Duodenal mucosa (tissue), 2 donors: ENCODE measurements around the gene PTPRM.

ENCODE experiments used
- H3K27ac ChIP-seq: one replicate; pipeline ENCODE4 v1.7.0; 2013; ENCODE audit warnings: low read depth, low read length
- H3K27me3 ChIP-seq, 2 donors: one replicate each; pipeline ENCODE4 v1.7.0; 2013; ENCODE audit warnings: low read length in 2 of 2, control low read depth in 1 of 2; ENCODE audit not compliant: insufficient read depth in 2 of 2, control insufficient read depth in 1 of 2
- H3K36me3 ChIP-seq, 2 donors: one replicate each; pipeline ENCODE4 v1.7.0; 2013; ENCODE audit warnings: low read length in 2 of 2, control low read depth in 1 of 2; ENCODE audit not compliant: insufficient read depth in 2 of 2, control insufficient read depth in 1 of 2
- H3K4me1 ChIP-seq, 2 donors: one replicate each; pipeline ENCODE4 v1.7.0; 2013; ENCODE audit warnings: low read length in 2 of 2, control low read depth in 1 of 2; ENCODE audit not compliant: insufficient read depth in 2 of 2, control insufficient read depth in 1 of 2
- H3K4me3 ChIP-seq, 2 donors: one replicate each; pipeline ENCODE4 v1.7.0; 2013; ENCODE audit warnings: low read length in 2 of 2, low read depth in 1 of 2
- H3K9ac ChIP-seq, 2 donors: one replicate each; pipeline ENCODE4 v1.7.0; 2013; ENCODE audit warnings: low read length in 2 of 2, low read depth in 1 of 2
- H3K9me3 ChIP-seq, 2 donors: one replicate each; pipeline ENCODE4 v1.7.0; 2013; ENCODE audit warnings: low read length in 2 of 2, control low read depth in 1 of 2; ENCODE audit not compliant: control insufficient read depth in 1 of 2

PTPRM gene

DNA sequence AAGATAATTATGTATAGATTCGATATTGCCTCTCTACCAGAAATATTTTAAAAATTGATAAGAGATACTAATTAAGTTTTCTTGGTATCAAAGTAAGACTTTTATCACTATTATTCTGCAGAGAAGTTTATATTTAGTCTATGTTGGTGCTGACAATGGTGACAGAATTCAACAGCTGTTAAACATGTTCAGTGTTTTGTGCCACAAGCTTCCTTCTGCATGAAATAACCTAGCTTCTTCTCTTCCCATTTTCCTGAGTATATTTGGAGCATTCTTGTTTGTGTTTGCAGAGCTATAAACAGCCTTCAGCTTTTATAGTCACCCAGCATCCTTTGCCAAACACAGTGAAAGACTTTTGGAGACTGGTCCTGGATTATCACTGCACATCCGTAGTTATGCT is 812.9 kb downstream of the PTPRM start:
- H3K27me3 ChIP-seq = no peaks in the 10 kb centered on the region
- H3K4me3 ChIP-seq = no peak overlapping the region
- no peak overlapping the region for H3K9ac ChIP-seq
- H3K36me3 ChIP-seq = peaks cover 0 to 5% of the 10 kb centered on the region in 2 donors
- H3K27ac ChIP-seq = no peak overlapping the region
- no peaks in the 10 kb centered on the region for H3K9me3 ChIP-seq
- no peaks in the 10 kb centered on the region for H3K4me1 ChIP-seq

DNA sequence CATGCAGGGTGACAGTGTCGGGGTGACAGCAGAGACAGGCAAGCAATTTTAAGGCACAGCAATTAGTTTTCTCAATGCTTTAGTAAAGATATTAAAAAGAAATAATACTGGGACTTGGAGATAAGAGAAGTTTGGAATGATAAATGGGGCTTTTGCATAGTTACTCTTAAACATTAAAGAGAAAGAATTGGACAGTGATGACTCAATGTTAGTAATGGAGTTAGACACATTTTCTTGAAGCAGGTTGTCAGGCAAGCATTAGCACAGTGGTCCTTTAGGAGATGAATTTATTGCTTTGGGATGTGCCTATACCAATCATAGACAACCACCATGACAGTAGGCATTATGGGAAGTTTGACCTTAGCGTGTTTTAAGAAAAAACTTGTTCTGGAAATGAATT is 813.8 kb downstream of the PTPRM start:
- Histone ChIP-seq H3K27me3 (no peaks in the 10 kb centered on the region), H3K36me3 (peaks cover 0 to 5% of the 10 kb centered on the region in 2 donors), H3K4me3 (no peak overlapping the region), H3K9ac (no peak overlapping the region), H3K9me3 (no peaks in the 10 kb centered on the region), H3K27ac (no peak overlapping the region), H3K4me1 (no peaks in the 10 kb centered on the region)

DNA sequence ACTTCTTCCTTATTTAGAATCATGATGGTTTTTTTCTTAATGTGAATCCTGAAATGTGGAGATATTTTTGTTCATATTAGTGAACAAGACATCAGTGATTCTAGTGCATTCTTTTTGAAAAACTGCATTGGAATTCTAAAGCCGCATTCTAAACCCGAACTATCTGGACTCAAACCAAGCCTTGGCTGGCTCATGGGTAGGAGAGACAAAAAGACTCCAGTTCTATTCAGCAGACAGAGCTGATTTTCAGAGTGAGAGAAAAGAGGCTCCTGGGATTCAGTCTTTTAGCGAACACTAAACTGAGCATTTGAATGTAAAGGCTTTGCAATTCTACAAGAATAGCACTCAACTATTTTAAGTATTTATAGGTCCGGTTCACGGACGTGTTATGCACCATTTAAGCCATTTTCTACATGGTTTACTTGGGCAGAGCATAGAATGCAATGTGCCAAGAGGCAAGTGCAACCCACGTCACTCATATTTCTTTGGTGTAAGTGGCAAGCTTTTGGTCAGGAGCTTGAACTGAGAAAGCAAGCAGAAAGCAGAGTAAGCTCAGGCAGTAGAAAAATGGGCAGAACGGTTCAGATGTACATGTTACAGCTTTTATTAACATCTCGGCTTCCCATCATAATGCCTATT is 814.8 kb downstream of the PTPRM start:
- Histone ChIP-seq H3K36me3 (peaks cover 0 to 5% of the 10 kb centered on the region in 2 donors), H3K4me1 (no peaks in the 10 kb centered on the region), H3K4me3 (no peak overlapping the region), H3K27ac (no peak overlapping the region), H3K27me3 (no peaks in the 10 kb centered on the region), H3K9ac (no peak overlapping the region), H3K9me3 (no peaks in the 10 kb centered on the region)

DNA sequence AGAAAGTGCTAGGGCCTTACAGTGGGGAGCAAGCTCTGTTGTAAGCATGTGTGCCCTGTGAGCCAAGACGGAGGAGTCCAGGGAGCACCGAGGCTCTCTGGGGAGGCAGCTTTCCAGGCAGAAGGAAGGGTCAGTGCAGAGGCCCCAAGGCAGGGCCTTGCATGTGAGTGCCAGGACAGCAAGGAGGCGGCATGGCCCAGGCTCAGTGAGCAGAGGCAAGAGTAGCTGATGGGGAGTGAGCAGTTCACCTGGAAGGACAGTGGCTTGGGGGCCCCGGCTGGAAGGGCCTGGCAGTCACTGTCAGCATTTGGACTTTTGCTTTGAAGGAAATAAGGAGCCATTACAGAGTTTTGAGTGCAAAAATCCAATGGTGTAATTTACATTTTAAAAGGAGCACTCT is 818.3 kb downstream of the PTPRM start:
- H3K4me1 ChIP-seq = no peaks in the 10 kb centered on the region
- no peak overlapping the region for H3K9ac ChIP-seq
- H3K27ac ChIP-seq = no peak overlapping the region
- H3K27me3 ChIP-seq = no peaks in the 10 kb centered on the region
- no peaks in the 10 kb centered on the region for H3K9me3 ChIP-seq
- H3K36me3 ChIP-seq = peaks cover 0 to 5% of the 10 kb centered on the region in 2 donors
- H3K4me3 ChIP-seq = no peak overlapping the region

DNA sequence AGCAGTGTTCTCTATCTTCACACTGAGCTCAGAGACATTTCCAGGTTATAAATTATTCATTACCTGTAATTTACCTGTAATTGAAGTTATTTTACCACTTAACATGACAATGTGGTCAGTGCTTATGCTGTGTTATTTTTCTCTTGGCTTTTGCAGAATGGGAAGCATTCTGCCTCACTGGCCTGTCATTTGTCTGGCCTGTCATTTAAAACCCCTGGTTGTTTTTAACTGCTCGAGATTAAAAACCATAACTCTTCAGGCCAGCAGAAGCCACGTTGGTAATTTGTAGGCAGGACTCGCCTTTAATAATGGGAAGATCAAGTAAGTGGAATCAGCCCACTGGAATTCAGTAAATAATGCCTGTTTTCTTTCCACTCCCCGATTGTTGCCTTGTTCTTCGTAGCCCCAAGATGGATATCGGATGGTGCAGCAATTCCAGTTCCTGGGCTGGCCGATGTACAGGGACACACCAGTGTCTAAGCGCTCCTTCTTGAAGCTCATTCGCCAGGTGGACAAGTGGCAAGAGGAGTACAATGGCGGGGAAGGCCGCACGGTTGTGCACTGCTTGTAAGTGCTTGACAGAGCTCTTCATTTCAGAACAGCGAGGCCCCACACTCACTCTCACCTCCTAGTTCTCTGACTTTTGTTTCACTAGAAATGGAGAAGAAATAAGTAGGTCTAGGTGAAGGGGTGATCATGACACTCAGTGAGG is 819.7 kb downstream of the PTPRM start:
- H3K4me3 ChIP-seq = no peak overlapping the region
- H3K9me3 ChIP-seq = no peaks in the 10 kb centered on the region
- no peaks in the 10 kb centered on the region for H3K4me1 ChIP-seq
- H3K27me3 ChIP-seq = no peaks in the 10 kb centered on the region
- H3K9ac ChIP-seq = no peak overlapping the region
- H3K36me3 ChIP-seq = peaks cover 0 to 5% of the 10 kb centered on the region in 2 donors
- no peak overlapping the region for H3K27ac ChIP-seq

DNA sequence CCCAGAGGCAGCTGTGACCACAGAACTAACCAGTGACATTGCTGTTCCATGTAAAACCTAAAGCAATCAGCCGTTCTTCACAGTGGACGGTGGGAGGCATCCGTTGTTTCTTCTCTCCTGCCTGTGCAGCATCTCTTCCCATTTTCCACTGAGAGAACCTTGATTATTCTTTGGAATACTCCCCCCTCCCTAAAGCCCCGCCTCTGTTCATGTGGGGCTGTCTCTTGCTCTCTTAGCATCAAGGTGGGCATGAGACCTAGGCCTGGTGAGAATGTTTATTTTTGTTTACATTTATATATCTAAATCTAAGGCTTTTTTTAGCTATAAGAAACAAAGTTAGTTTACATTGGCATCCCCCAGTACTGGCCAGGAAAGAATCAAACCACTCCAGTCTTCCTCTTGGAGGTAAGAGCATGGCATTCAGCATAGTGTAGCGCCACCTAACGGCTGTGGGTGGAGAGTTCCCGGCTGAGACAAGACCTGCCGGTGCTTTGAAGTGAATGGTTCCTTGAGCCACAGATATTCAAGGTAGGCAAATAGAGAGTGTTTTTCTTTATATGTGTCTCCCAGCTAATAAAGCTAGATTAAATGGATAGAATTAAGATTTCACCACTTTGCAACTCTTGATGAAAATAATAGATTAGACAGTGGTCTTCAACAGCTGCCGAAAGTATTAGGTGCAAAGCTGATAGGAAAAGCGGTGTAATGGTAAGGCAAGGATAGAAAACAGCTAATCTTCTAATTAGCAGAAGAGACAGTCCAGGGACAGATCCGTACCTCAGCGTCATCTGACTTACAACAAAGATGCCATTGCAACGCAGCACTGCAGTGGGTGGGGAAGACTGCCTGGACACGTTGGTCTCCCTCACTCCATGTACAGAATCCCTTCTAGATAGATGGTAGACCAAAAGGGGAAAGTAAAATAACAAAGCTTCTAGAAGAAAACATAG is 822.5 kb downstream of the PTPRM start:
- H3K27ac ChIP-seq = no peak overlapping the region
- H3K4me3 ChIP-seq = no peak overlapping the region
- H3K27me3 ChIP-seq = no peaks in the 10 kb centered on the region
- H3K9me3 ChIP-seq = no peaks in the 10 kb centered on the region
- H3K36me3 ChIP-seq = peaks cover 0 to 8% of the 10 kb centered on the region in 2 donors
- H3K9ac ChIP-seq = no peak overlapping the region
- H3K4me1 ChIP-seq = no peaks in the 10 kb centered on the region

DNA sequence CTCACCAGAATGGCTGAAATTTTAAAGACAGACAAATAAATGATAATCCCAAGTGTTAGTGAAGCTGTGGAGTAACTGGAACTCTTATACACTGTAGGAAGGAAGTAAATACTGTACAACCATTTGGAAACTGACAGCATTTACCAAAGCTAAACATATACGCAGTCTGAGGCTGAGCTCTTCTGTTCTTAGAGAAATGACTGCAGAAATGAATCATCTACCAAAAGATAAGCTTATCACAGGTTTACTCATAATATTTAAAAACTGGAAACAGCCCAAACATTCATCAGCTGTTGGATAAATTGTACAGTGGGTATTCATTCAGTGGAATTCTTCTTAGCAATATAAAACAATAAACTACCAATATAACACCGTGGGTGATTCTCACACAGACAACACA is 824.0 kb downstream of the PTPRM start:
- H3K4me3 ChIP-seq = no peak overlapping the region
- no peaks in the 10 kb centered on the region for H3K27me3 ChIP-seq
- no peak overlapping the region for H3K27ac ChIP-seq
- peaks cover 0 to 8% of the 10 kb centered on the region in 2 donors for H3K36me3 ChIP-seq
- H3K4me1 ChIP-seq = no peaks in the 10 kb centered on the region
- H3K9ac ChIP-seq = no peak overlapping the region
- H3K9me3 ChIP-seq = no peaks in the 10 kb centered on the region

DNA sequence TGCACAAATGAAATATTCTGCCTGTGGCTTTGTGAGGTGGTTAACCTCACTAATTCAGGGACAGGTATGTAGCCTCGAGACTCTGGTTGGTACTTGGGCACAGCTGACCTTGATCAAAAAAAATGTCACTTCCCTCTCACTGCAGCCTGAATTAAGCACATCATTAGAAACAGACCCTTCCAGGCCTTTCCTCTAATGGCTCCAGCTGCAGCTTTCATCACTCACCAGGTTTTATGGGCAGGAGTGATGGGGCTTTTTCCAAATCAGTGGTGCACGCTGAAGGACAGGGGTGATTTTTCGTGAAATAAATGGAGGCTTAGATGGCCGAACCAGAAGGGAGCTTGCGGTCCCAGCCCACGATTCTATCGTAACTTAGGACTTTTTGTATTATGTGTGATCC is 829.1 kb downstream of the PTPRM start:
- Histone ChIP-seq H3K27me3 (no peaks in the 10 kb centered on the region), H3K36me3 (peaks cover 0 to 3% of the 10 kb centered on the region in 2 donors), H3K4me3 (no peak overlapping the region), H3K27ac (no peak overlapping the region), H3K9me3 (no peaks in the 10 kb centered on the region), H3K9ac (no peak overlapping the region), H3K4me1 (no peaks in the 10 kb centered on the region)

DNA sequence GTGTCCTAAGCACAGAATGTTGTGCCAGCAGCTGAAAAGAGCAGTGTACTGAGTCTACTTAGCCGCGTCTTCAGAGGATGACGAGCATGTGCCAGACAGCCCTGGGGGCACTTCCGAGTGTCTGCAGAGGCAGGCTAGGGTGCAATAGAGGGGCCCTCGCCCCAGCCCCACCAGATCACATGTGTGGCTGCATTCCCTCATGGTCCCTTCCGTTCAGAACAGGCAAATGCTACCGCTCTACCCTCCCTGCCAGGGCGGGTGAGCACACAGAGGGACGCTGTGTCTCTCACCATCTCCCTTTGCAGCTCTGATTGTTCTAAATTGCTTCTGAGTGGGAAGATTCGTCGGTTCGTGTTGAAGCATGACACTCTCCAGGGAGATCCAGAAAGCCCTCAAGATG is 829.9 kb downstream of the PTPRM start:
- H3K27me3 ChIP-seq = no peaks in the 10 kb centered on the region
- no peak overlapping the region for H3K9ac ChIP-seq
- H3K27ac ChIP-seq = no peak overlapping the region
- no peaks in the 10 kb centered on the region for H3K9me3 ChIP-seq
- peaks cover 0 to 3% of the 10 kb centered on the region in 2 donors for H3K36me3 ChIP-seq
- no peaks in the 10 kb centered on the region for H3K4me1 ChIP-seq
- H3K4me3 ChIP-seq = no peak overlapping the region

DNA sequence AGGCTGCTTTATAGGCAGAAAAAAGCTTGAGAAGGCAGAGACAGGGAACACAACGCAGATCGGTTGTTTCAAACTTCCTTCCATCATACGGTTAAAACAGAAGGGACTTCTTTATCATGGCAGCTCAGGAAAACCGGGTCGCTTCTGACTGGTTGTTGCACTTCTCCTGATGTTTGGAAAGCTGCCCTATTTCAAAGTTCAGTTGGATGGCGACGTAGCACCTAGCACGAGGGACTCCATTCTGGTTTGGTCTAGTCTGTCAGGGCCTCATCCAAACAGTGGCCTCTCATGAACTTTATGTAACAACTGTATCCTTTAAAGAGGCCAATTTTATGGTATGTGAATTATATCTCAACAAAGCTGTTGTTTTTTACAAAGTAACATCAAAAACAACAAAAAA is 832.0 kb downstream of the PTPRM start:
- Histone ChIP-seq H3K9ac (no peak overlapping the region), H3K4me1 (no peaks in the 10 kb centered on the region), H3K4me3 (no peak overlapping the region), H3K27me3 (no peaks in the 10 kb centered on the region), H3K36me3 (peaks cover 0 to 3% of the 10 kb centered on the region in 2 donors), H3K9me3 (no peaks in the 10 kb centered on the region), H3K27ac (no peak overlapping the region)
